PC-9 (cell line): ENCODE results near the gene RPA3. TPM values are rescaled to one million over a fixed set of nuclear protein-coding genes. Genes with fewer than 3 reads are reported as not detected.

ENCODE experiments used
- BruUV-seq: library from RNA; stranded (reverse); fragments of 400-500 nt; replicated peaks from 2 replicates; lab custom pipeline; 2021; lab: Mats Ljungman, UMichigan
- CTCF ChIA-PET: fragments of 300-600 bp; sonication (Branson Sonifier 250); formaldehyde crosslinking; loops from one replicate; lab custom pipeline; 2022; ENCODE audit warnings: antibody characterized with exemption; lab: Charles Lee
- POLR2A ChIA-PET: fragments of 300-600 bp; sonication (Branson Sonifier 250); formaldehyde crosslinking; loops from one replicate; lab custom pipeline; 2022; ENCODE audit warnings: antibody characterized with exemption; ENCODE audit not compliant: unreplicated experiment; lab: Charles Lee
- DNase-seq, 2 experiments: peaks; one replicate each; pipeline versions ENCODE4 v3.0.0 to v3.0.0-alpha.2; 2015 to 2022; ENCODE audit warnings: mixed read lengths in 1 of 2
- H2AFZ ChIP-seq: fragments of 200-600 bp; sonication (generic); 2 replicates; pipeline ENCODE4 v1.8.1; 2017; ENCODE audit warnings: antibody characterized with exemption
- H3F3A ChIP-seq: fragments of 200-600 bp; sonication (generic); 2 replicates; pipeline ENCODE4 v1.8.1; 2017; ENCODE audit warnings: antibody characterized with exemption, mild to moderate bottlenecking, low read depth; ENCODE audit not compliant: insufficient read depth
- H3K27ac ChIP-seq: fragments of 200-600 bp; sonication (generic); 2 replicates; pipeline ENCODE4 v1.6.1; 2016; ENCODE audit warnings: mixed run types
- H3K27me3 ChIP-seq: fragments of 200-600 bp; sonication (generic); 2 replicates; pipeline ENCODE4 v1.6.1; 2016; ENCODE audit warnings: low read depth, mixed run types; ENCODE audit not compliant: insufficient read depth
- H3K36me3 ChIP-seq: fragments of 200-600 bp; sonication (generic); 2 replicates; pipeline ENCODE4 v1.6.1; 2016; ENCODE audit warnings: low read depth, mixed run types
- H3K4me1 ChIP-seq: fragments of 200-600 bp; sonication (generic); replicated peaks from 2 replicates; pipeline ENCODE4 v1.6.1; 2016; ENCODE audit warnings: mixed run types; ENCODE audit not compliant: insufficient read depth
- H3K4me2 ChIP-seq: fragments of 200-600 bp; sonication (generic); 2 replicates; pipeline ENCODE4 v1.6.1; 2017; ENCODE audit warnings: mixed run types
- H3K4me3 ChIP-seq: fragments of 200-600 bp; sonication (generic); 2 replicates; pipeline ENCODE4 v1.6.1; 2016; ENCODE audit warnings: mixed run types
- H3K79me2 ChIP-seq: fragments of 200-600 bp; sonication (generic); 2 replicates; pipeline ENCODE4 v1.6.1; 2017; ENCODE audit warnings: low read depth, mixed run types
- H3K9me2 ChIP-seq: fragments of 200-600 bp; sonication (generic); 2 replicates; pipeline ENCODE4 v1.8.1; 2017; ENCODE audit warnings: mild to moderate bottlenecking; ENCODE audit not compliant: insufficient read depth
- H3K9me3 ChIP-seq: fragments of 200-600 bp; sonication (generic); 2 replicates; pipeline ENCODE4 v1.8.1; 2016; ENCODE audit warnings: low read depth; ENCODE audit not compliant: insufficient read depth
- H4K20me1 ChIP-seq: fragments of 200-600 bp; sonication (generic); 2 replicates; pipeline ENCODE4 v1.8.1; 2017; ENCODE audit not compliant: insufficient read depth
- EZH2 ChIP-seq: fragments of 200-600 bp; sonication (generic); IDR thresholded peaks from 2 replicates; pipeline ENCODE4 v1.8.0; 2017; ENCODE audit warnings: antibody characterized with exemption, low read depth
- intact Hi-C: fragments of 100-400 bp; cut with micrococcal nuclease; formaldehyde crosslinking; loops from one replicate; pipeline ENCODE4 v1.10.0; 2022; ENCODE audit not compliant: unreplicated experiment
- total RNA-seq: library from RNA; stranded (reverse); gene quantifications from 2 replicates; pipeline ENCODE4 v1.2.3, GENCODE V29; 2021
- TF ChIP-seq, protein P1 (sequence below): fragments of 200-600 bp; sonication (generic); conservative IDR thresholded peaks from 2 replicates; pipeline ENCODE4 v1.6.1; 2017; ENCODE audit warnings: mixed run types, antibody characterized with exemption, mild to moderate bottlenecking, moderate library complexity

The RPA3 gene
- total RNA-seq, 1 experiment from 2014 or later = 166 TPM

DNA sequence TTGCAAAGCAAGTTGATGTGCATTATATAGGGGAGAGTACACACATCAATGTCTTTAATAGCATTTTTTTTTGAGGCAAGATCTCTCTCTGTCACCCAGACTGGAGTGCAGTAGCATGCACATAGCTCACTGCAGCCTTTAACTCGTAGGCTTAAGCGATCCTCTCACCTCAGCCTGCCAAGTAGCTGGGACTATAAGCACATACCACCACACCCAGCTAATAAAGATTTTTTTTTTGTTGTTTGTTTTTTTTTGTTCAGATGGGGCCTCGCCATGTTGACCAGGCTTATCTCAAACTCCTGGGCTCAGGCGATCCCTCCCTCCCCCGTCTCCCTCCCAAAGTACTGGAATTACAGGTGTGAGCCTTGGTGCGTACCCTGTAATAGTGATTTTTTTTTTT is 76.3 kb downstream of the RPA3 start:
- intact Hi-C loops = no loop called here
- H3K4me3 ChIP-seq = peak overlapping the region; percentile 83

DNA sequence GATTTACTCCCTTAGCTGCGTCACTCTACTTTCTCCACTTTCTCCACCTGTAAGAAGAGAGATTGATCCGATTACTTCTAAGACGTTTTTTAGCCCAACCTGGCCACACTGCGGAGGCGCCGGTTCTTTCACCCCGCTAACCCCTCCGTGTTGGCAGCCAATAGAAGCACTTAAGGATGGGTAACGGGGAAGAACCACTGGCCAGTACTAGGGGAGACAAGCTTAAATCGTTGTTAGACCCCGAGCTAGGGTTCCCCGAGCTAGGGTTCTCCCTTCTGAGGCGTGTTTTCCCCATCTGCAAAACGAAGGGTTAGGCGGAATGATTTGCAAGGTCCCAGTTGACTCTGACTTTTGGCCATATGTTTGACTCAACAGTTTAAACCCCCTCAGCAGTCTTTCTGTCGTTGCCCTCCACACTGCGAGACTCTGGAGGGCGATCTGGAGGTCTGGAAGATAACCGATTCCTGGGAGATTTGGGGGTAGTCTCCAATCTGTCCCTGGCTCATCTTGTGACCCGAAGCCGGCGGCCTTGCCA is 77.2 kb downstream of the RPA3 start:
- no peak for DNase-seq
- TF ChIP-seq, protein P1, sequence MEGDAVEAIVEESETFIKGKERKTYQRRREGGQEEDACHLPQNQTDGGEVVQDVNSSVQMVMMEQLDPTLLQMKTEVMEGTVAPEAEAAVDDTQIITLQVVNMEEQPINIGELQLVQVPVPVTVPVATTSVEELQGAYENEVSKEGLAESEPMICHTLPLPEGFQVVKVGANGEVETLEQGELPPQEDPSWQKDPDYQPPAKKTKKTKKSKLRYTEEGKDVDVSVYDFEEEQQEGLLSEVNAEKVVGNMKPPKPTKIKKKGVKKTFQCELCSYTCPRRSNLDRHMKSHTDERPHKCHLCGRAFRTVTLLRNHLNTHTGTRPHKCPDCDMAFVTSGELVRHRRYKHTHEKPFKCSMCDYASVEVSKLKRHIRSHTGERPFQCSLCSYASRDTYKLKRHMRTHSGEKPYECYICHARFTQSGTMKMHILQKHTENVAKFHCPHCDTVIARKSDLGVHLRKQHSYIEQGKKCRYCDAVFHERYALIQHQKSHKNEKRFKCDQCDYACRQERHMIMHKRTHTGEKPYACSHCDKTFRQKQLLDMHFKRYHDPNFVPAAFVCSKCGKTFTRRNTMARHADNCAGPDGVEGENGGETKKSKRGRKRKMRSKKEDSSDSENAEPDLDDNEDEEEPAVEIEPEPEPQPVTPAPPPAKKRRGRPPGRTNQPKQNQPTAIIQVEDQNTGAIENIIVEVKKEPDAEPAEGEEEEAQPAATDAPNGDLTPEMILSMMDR = no peak
- TF ChIP-seq EZH2 = no peak
- Histone ChIP-seq H3K9me3 (no peaks in the 10 kb centered on the region; the same call in 1 of the 2 replicates), H3K27ac (peak overlapping the region; percentile 58), H3K36me3 (peaks cover 10% of the 10 kb centered on the region), H3K79me2 (peaks cover 57% of the 10 kb centered on the region), H3K4me2 (peak overlapping the region; percentile 90), H3K4me1 (peaks cover 27% of the 10 kb centered on the region), H3F3A (peaks cover 4% of the 10 kb centered on the region; the same call in 1 of the 2 replicates), H4K20me1 (no peaks in the 10 kb centered on the region), H3K4me3 (peak overlapping the region; percentile 83), H2AFZ (peak overlapping the region; percentile 91), H3K9me2 (no peaks in the 10 kb centered on the region), H3K27me3 (no peaks in the 10 kb centered on the region)
- CTCF ChIA-PET = interaction anchor here (0.6 kb wide), 1 partner anchor 22 kb away, joined by 8 read pairs; no protein-coding TSS in a partner anchor
- POLR2A ChIA-PET = interaction anchor here (0.5 to 1.0 kb wide), 6 partner anchors 78 to 651 kb away, joined by 3 to 10 read pairs (median 3); partner anchors contain the start of gene GLCCI1
- intact Hi-C loops = loop anchor here (2.0 kb wide), 3 partner anchors 74 to 458 kb away; partner anchors contain the start of genes C1GALT1 and MIOS
- BruUV-seq = TSS peak; percentile 70

More for the DNA sequence above, 76.3 kb downstream of the RPA3 start:
- H3K9me2 ChIP-seq = no peaks in the 10 kb centered on the region
- peaks cover 57% of the 10 kb centered on the region for H3K79me2 ChIP-seq
- H4K20me1 ChIP-seq = no peaks in the 10 kb centered on the region
- H3F3A ChIP-seq = peaks cover 4% of the 10 kb centered on the region; the same call in 1 of the 2 replicates
- peaks cover 27% of the 10 kb centered on the region for H3K4me1 ChIP-seq
- ChIA-PET POLR2A (interaction anchor here (0.6 to 0.7 kb wide), 2 partner anchors 77 to 100 kb away, joined by 3 to 4 read pairs; no protein-coding TSS in a partner anchor), CTCF (interaction anchor here (0.6 kb wide), 1 partner anchor 21 kb away, joined by 8 read pairs; no protein-coding TSS in a partner anchor)
- peak overlapping the region; percentile 91 for H2AFZ ChIP-seq
- BruUV-seq = no TSS peak
- peaks cover 10% of the 10 kb centered on the region for H3K36me3 ChIP-seq
- H3K27ac ChIP-seq = no peak overlapping the region
- peak overlapping the region; percentile 90 for H3K4me2 ChIP-seq
- no peaks in the 10 kb centered on the region; the same call in 1 of the 2 replicates for H3K9me3 ChIP-seq
- H3K27me3 ChIP-seq = no peaks in the 10 kb centered on the region
- no peak for TF ChIP-seq EZH2
- TF ChIP-seq, protein P1 = no peak
- DNase-seq = peak in 1 of 2 experiments; percentile 12

DNA sequence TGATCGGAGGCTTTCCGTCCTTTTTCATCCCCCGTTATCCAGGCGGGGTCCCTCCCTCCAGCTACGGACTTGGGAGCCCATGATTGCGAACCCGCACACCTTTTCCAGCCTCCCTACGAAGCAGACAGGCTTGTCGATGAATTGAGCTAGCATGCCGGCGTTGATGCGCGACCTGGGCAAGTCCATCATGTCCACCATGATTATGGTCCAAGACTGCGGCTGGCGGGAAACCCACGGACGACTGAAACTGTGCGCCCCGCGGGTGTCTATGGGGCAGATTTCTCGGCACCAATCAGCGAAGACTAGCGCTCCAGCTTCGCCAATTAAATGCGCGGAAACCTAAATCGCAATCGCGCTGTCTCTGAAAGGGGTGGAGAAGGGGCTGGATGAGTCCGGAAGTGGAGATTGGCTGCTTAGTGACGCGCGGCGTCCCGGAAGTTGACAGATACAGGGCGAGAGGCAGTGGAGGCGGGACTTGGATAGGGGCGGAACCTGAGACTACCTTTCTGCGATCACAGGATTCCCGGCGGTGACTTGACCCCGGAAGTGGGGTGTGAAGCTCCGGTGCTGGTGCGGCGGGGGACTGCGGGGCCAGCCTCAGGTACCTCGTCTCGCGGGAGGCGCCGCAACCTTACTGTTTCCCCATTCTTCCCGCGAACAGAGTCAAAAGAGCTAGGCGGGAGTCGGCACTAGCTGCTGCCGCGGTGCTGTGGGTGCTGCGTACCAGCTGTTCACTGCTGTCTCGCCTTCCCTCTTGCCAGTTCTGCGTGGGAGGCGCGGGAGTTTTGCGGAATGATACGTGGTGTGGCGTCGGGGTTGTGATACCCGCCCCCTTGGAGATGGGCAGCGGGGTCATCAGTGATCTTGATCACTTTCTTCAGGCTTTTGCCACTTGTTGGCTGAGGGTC is 77.9 kb downstream of the RPA3 start, which contains the start of gene UMAD1:
Gene UMAD1, plus strand, starts transcription at position 532 of the 908 bp plus-strand sequence. CDS start 32,620 bp downstream, outside the sequence.
- H3K36me3 ChIP-seq = peaks cover 10% of the 10 kb centered on the region
- DNase-seq = peak; percentile 99
- peak within 1 kb of the TSS; percentile 95 for H3K4me2 ChIP-seq
- peak within 1 kb of the TSS; percentile 58 for H3K27ac ChIP-seq
- H2AFZ ChIP-seq = peak within 1 kb of the TSS; percentile 100
- H3K4me3 ChIP-seq = peak within 1 kb of the TSS; percentile 83
- peaks cover 4% of the 10 kb centered on the region; the same call in 1 of the 2 replicates for H3F3A ChIP-seq
- no peaks in the 10 kb centered on the region; the same call in 1 of the 2 replicates for H3K9me3 ChIP-seq
- H4K20me1 ChIP-seq = no peaks in the 10 kb centered on the region
- BruUV-seq = no TSS peak
- ChIA-PET CTCF (interaction anchor here (0.8 kb wide), 1 partner anchor 395 kb away, joined by 3 read pairs; no protein-coding TSS in a partner anchor), POLR2A (interaction anchor here (0.5 to 1.0 kb wide), 10 partner anchors 131 to 652 kb away, joined by 3 to 10 read pairs (median 3); partner anchors contain the start of gene GLCCI1)
- H3K9me2 ChIP-seq = no peaks in the 10 kb centered on the region
- no peaks in the 10 kb centered on the region for H3K27me3 ChIP-seq
- H3K4me1 ChIP-seq = peaks cover 27% of the 10 kb centered on the region
- intact Hi-C loops = loop anchor here (1.0 to 2.0 kb wide), 7 partner anchors 74 to 458 kb away; partner anchors contain the start of genes C1GALT1, GLCCI1 and MIOS
- H3K79me2 ChIP-seq = peaks cover 52% of the 10 kb centered on the region
- TF ChIP-seq, protein P1 = no peak
- no peak for TF ChIP-seq EZH2
